GM18499 (cell line): ENCODE results near the gene ARMS2.

Experiments used
- ATAC-seq: cut with Tn5 transposase; IDR thresholded peaks from one replicate; pipeline ENCODE4 v1.9.1; 2021; ENCODE audit warnings: moderate number of reproducible peaks; ENCODE audit not compliant: insufficient read depth, unreplicated experiment

ARMS2 gene

GRCh38 chr10:122490786-122491680, 36.6 kb downstream of the ARMS2 start:
- ATAC-seq = no peak

GRCh38 chr10:122492006-122492405, 37.6 kb downstream of the ARMS2 start:
- ATAC-seq = no peak

- ATAC-seq = no peak
These were observed 38.6 kb downstream of the ARMS2 start for GRCh38 chr10:122492999-122493481.

GRCh38 chr10:122493761-122494160, 39.3 kb downstream of the ARMS2 start:
- no peak for ATAC-seq

- ATAC-seq = no peak
These were observed 39.8 kb downstream of the ARMS2 start for GRCh38 chr10:122494173-122494820.

- no peak for ATAC-seq
These were observed 40.4 kb downstream of the ARMS2 start for GRCh38 chr10:122494833-122495232.

GRCh38 chr10:122495406-122496340, 41.2 kb downstream of the ARMS2 start:
- ATAC-seq = no peak

GRCh38 chr10:122497241-122497640, 42.8 kb downstream of the ARMS2 start:
- no peak for ATAC-seq

GRCh38 chr10:122498521-122498920, 44.1 kb downstream of the ARMS2 start:
- no peak for ATAC-seq

GRCh38 chr10:122499012-122499411, 44.6 kb downstream of the ARMS2 start:
- ATAC-seq = no peak

- no peak for ATAC-seq
These were observed 45.1 kb downstream of the ARMS2 start for GRCh38 chr10:122499491-122499941.

GRCh38 chr10:122500194-122500593, 45.7 kb downstream of the ARMS2 start:
- ATAC-seq = no peak

- no peak for ATAC-seq
These were observed 46.3 kb downstream of the ARMS2 start for GRCh38 chr10:122500726-122501125.

- no peak for ATAC-seq
These were observed 48.6 kb downstream of the ARMS2 start for GRCh38 chr10:122503012-122503411.

GRCh38 chr10:122503886-122504609, 49.6 kb downstream of the ARMS2 start:
- ATAC-seq = no peak

- ATAC-seq = no peak
These were observed 50.1 kb downstream of the ARMS2 start for GRCh38 chr10:122504610-122504950.

- ATAC-seq = no peak
These were observed 50.6 kb downstream of the ARMS2 start for GRCh38 chr10:122505011-122505410.

- no peak for ATAC-seq
These were observed 51.6 kb downstream of the ARMS2 start for GRCh38 chr10:122505885-122506645.
